Panc1 (cell line): ENCODE measurements around the gene STARD8.
"Not testable (repeated sequence)": the region's sequence is repeated elsewhere in the genome, so short reads cannot be mapped to it uniquely, and the experiment has no call there.

Experiments
- POLR2AphosphoS5 ChIP-seq: IDR thresholded peaks from 2 replicates; pipeline ENCODE4 v1.6.1; 2012; ENCODE audit warnings: mild to moderate bottlenecking, low read depth, low read length, moderate library complexity
- SIN3A ChIP-seq: IDR thresholded peaks from 2 replicates; pipeline ENCODE4 v1.6.1; 2012; ENCODE audit warnings: low read depth, mild to moderate bottlenecking, low read length, moderate library complexity, borderline replicate concordance; ENCODE audit not compliant: insufficient read depth
- TF ChIP-seq, protein P1 (sequence below), 2 experiments: IDR thresholded peaks; 2 replicates each; pipeline ENCODE4 v1.6.1; 2011 to 2012; ENCODE audit warnings: low read depth in 2 of 2, control low read depth in 1 of 2, low read length in 1 of 2, mild to moderate bottlenecking in 1 of 2, moderate library complexity in 1 of 2; ENCODE audit not compliant: insufficient read depth in 1 of 2
- TF ChIP-seq, protein P2 (sequence below): fragments of 450-650 bp; IDR thresholded peaks from 2 replicates; pipeline ENCODE4 v1.5.1; 2017; ENCODE audit warnings: mild to moderate bottlenecking

DNA sequence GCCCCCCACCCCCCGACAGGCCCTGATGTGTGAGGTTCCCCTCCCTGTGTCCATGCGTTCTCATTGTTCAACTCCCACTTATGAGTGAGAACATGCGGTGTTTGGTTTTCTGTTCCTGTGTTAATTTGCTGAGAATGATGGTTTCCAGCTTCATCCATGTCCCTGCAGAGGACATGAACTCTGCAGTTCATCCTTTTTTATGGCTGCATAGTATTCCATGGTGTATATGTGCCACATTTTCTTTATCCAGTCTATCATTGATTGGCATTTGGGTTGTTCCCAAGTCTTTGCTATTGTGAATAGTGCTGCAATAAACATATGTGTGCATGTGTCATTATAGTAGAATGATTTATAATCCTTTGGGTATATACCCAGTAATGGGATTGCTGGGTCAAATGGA lies 32.7 kb upstream of the STARD8 start:
- TF ChIP-seq, protein P1, sequence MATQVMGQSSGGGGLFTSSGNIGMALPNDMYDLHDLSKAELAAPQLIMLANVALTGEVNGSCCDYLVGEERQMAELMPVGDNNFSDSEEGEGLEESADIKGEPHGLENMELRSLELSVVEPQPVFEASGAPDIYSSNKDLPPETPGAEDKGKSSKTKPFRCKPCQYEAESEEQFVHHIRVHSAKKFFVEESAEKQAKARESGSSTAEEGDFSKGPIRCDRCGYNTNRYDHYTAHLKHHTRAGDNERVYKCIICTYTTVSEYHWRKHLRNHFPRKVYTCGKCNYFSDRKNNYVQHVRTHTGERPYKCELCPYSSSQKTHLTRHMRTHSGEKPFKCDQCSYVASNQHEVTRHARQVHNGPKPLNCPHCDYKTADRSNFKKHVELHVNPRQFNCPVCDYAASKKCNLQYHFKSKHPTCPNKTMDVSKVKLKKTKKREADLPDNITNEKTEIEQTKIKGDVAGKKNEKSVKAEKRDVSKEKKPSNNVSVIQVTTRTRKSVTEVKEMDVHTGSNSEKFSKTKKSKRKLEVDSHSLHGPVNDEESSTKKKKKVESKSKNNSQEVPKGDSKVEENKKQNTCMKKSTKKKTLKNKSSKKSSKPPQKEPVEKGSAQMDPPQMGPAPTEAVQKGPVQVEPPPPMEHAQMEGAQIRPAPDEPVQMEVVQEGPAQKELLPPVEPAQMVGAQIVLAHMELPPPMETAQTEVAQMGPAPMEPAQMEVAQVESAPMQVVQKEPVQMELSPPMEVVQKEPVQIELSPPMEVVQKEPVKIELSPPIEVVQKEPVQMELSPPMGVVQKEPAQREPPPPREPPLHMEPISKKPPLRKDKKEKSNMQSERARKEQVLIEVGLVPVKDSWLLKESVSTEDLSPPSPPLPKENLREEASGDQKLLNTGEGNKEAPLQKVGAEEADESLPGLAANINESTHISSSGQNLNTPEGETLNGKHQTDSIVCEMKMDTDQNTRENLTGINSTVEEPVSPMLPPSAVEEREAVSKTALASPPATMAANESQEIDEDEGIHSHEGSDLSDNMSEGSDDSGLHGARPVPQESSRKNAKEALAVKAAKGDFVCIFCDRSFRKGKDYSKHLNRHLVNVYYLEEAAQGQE (IDR thresholded peaks at IDR 0.05; ENCODE audit: insufficient read depth in 1 of 2, low read depth in 2 of 2, low read length in 1 of 2), result not testable (repeated sequence)
- TF ChIP-seq, protein P2, sequence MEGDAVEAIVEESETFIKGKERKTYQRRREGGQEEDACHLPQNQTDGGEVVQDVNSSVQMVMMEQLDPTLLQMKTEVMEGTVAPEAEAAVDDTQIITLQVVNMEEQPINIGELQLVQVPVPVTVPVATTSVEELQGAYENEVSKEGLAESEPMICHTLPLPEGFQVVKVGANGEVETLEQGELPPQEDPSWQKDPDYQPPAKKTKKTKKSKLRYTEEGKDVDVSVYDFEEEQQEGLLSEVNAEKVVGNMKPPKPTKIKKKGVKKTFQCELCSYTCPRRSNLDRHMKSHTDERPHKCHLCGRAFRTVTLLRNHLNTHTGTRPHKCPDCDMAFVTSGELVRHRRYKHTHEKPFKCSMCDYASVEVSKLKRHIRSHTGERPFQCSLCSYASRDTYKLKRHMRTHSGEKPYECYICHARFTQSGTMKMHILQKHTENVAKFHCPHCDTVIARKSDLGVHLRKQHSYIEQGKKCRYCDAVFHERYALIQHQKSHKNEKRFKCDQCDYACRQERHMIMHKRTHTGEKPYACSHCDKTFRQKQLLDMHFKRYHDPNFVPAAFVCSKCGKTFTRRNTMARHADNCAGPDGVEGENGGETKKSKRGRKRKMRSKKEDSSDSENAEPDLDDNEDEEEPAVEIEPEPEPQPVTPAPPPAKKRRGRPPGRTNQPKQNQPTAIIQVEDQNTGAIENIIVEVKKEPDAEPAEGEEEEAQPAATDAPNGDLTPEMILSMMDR, result not testable (repeated sequence)
- not testable (repeated sequence) for TF ChIP-seq POLR2AphosphoS5, SIN3A
